Sigmoid colon (tissue), 7 donors: Measurements from ENCODE around the gene MYLIP. TPM values are rescaled to one million over a fixed set of nuclear protein-coding genes. Genes with fewer than 3 reads are reported as not detected.
A peak's percentile ranks its signal among the peaks of the same experiment; 100 is the strongest.

Source experiments
- DNase-seq: peaks from one replicate; pipeline ENCODE4 v3.0.0-alpha.2; 2019
- H3K27ac ChIP-seq, 4 donors: fragments of 200-600 bp; sonication (generic); one replicate each; pipeline ENCODE4 v1.5.1; 2016 to 2019; ENCODE audit warnings: mild to moderate bottlenecking in 1 of 4
- H3K27me3 ChIP-seq, 3 donors: fragments of 200-600 bp; sonication (generic); one replicate each; pipeline ENCODE4 v1.5.1; 2019; ENCODE audit warnings: mild to moderate bottlenecking in 1 of 3
- H3K36me3 ChIP-seq, 4 donors: fragments of 200-600 bp; sonication (generic); one replicate each; pipeline ENCODE4 v1.5.1; 2016 to 2019
- H3K4me1 ChIP-seq, 4 donors: fragments of 200-600 bp; sonication (generic); one replicate each; pipeline ENCODE4 v1.5.1; 2017 to 2019
- H3K4me3 ChIP-seq, 4 donors: fragments of 200-600 bp; sonication (generic); one replicate each; pipeline ENCODE4 v1.5.1; 2017 to 2019; ENCODE audit warnings: mild to moderate bottlenecking in 2 of 4, moderate library complexity in 1 of 4
- H3K9me3 ChIP-seq, 4 donors: fragments of 200-600 bp in 3 of 4; sonication (generic) in 3 of 4; one replicate each; pipeline versions ENCODE4 v1.5.1 to v1.6.1; 2013 to 2019
- CTCF ChIP-seq, 4 experiments: fragments of 450-650 bp in 3 of 4; fragments of 200-600 bp in 1 of 4; IDR thresholded peaks; one replicate each; pipeline ENCODE4 v1.5.1; 2016 to 2019; ENCODE audit warnings: antibody characterized with exemption in 4 of 4, mild to moderate bottlenecking in 3 of 4, moderate library complexity in 2 of 4
- EP300 ChIP-seq, 4 donors: sonication (generic); formaldehyde crosslinking; IDR thresholded peaks; one replicate each; pipeline ENCODE4 v1.6.1; 2017; ENCODE audit warnings: antibody characterized with exemption in 4 of 4
- POLR2A ChIP-seq, 2 donors: fragments of 450-650 bp; IDR thresholded peaks; one replicate each; pipeline ENCODE4 v1.6.1; 2016; ENCODE audit warnings: antibody characterized with exemption in 2 of 2, mild to moderate bottlenecking in 2 of 2, moderate library complexity in 2 of 2
- POLR2AphosphoS5 ChIP-seq, 4 donors: sonication (generic); formaldehyde crosslinking; IDR thresholded peaks; one replicate each; pipeline ENCODE4 v1.6.1; 2017; ENCODE audit warnings: antibody characterized with exemption in 4 of 4
- WGBS, 2 donors: extraction: QIAGEN DNeasy Blood & Tissue Kit; methylation state at CpG; one replicate each; pipeline ENCODE4 v1.1.7; 2013; 5-methylcytosine and 5-hydroxymethylcytosine counted together
- intact Hi-C: fragments of 100-400 bp; cut with DNase I; formaldehyde crosslinking; loops from one replicate; pipeline ENCODE4 v1.15.1; 2023
- polyA plus RNA-seq, 3 donors: library from polyadenylated mRNA; stranded (reverse); fragments of 200-250 nt; gene quantifications; one replicate each; pipeline ENCODE4 v1.2.3, GENCODE V29; 2013
- total RNA-seq, 4 donors: library from RNA; depleted of rRNA; stranded (reverse); fragments of >200 nt; gene quantifications; one replicate each; pipeline ENCODE4 v1.1.0, GENCODE V29; 2016
- donor health status: healthy with polysubstance abuse.
- donor health status: Bipolar disorder and iron deficiency.
- donor health status: healthy.

MYLIP gene
- total and polyA plus RNA-seq, 7 donors: 13.4 to 50.0 (median 21.6) TPM

GRCh38 chr6:16163535-16164300 is 34.8 kb downstream of the MYLIP start:
- intact Hi-C loops: no loop called here
- Histone ChIP-seq H3K27ac (no peak overlapping the region), H3K4me1 (no peaks in the 10 kb centered on the region), H3K36me3 (no peaks in the 10 kb centered on the region), H3K4me3 (no peak overlapping the region), H3K27me3 (no peaks in the 10 kb centered on the region), H3K9me3 (no peaks in the 10 kb centered on the region)
- TF ChIP-seq POLR2AphosphoS5 (IDR thresholded peaks at IDR 0.05) (no peak), POLR2A (IDR thresholded peaks at IDR 0.05) (no peak), CTCF (IDR thresholded peaks at IDR 0.05) (no peak), EP300 (IDR thresholded peaks at IDR 0.05) (no peak)
- DNase-seq: no peak
- WGBS, 2 donors: 75% methylated on average over 2 of the region's 2 CpGs

- H3K36me3 ChIP-seq: no peaks in the 10 kb centered on the region
- H3K4me3 ChIP-seq: no peak overlapping the region
- TF ChIP-seq POLR2AphosphoS5 (IDR thresholded peaks at IDR 0.05): no peak
- TF ChIP-seq CTCF (IDR thresholded peaks at IDR 0.05): no peak
- no peak for TF ChIP-seq EP300 (IDR thresholded peaks at IDR 0.05)
- no peak for TF ChIP-seq POLR2A (IDR thresholded peaks at IDR 0.05)
- H3K4me1 ChIP-seq: no peaks in the 10 kb centered on the region
- intact Hi-C loops: no loop called here
- no peak for DNase-seq
- no peaks in the 10 kb centered on the region for H3K27me3 ChIP-seq
- H3K27ac ChIP-seq: no peak overlapping the region
- 93 to 95% methylated on average over 5 of the region's 5 CpGs for WGBS, 2 donors
- H3K9me3 ChIP-seq: no peaks in the 10 kb centered on the region
Measured at GRCh38 chr6:16165641-16166040, 36.8 kb downstream of the MYLIP start.

DNA sequence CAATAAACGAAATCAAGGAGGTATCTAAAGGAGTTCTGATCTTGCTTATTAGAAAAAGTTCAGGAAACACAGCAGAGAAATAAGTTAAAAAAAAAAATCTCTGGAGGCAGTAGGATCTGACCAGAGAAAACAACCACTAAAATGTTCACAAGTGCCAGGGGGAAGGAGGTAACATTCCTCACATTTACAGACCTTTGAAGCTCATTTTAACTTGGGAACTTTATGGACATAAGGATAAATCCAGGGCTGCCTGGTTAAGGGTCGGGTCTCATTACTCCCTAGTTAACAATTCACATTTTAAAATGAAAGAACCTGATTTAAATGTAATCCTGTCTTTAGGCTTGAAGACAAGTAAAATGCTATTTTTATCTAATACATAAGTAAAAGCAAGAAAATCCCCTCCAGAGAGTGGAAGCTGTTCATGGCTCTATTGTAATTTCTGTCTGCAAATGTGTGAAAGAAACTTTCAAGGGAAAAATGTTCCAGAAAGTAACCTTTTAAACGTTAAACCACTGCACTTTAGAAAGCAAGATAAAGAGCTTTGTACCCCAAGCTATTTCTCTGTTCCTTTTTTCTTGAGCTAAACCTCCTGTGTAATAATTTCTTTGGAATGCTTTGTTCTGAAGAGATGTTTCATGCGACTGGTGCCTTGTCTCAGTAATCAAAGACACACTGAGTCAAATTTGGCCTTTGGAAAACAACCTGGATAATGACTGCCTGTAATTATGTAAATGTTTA is 38.2 kb downstream of the MYLIP start:
- H3K4me3 ChIP-seq: no peak overlapping the region
- H3K27ac ChIP-seq: no peak overlapping the region
- WGBS, 2 donors: 51 to 59% methylated on average over 4 of the region's 4 CpGs
- H3K9me3 ChIP-seq: no peaks in the 10 kb centered on the region
- intact Hi-C loops: no loop called here
- H3K4me1 ChIP-seq: no peaks in the 10 kb centered on the region
- no peaks in the 10 kb centered on the region for H3K36me3 ChIP-seq
- TF ChIP-seq EP300 (IDR thresholded peaks at IDR 0.05): no peak
- TF ChIP-seq POLR2AphosphoS5 (IDR thresholded peaks at IDR 0.05): no peak
- no peak for DNase-seq
- no peaks in the 10 kb centered on the region for H3K27me3 ChIP-seq

GRCh38 chr6:16168121-16168520 is 39.2 kb downstream of the MYLIP start:
- no peak for DNase-seq
- Histone ChIP-seq H3K27ac (no peak overlapping the region), H3K4me3 (no peak overlapping the region), H3K27me3 (no peaks in the 10 kb centered on the region), H3K4me1 (no peaks in the 10 kb centered on the region), H3K36me3 (no peaks in the 10 kb centered on the region), H3K9me3 (no peaks in the 10 kb centered on the region)
- no peak for TF ChIP-seq EP300 (IDR thresholded peaks at IDR 0.05)
- no peak for TF ChIP-seq CTCF (IDR thresholded peaks at IDR 0.05)
- no peak for TF ChIP-seq POLR2AphosphoS5 (IDR thresholded peaks at IDR 0.05)
- no peak for TF ChIP-seq POLR2A (IDR thresholded peaks at IDR 0.05)
- 52 to 59% methylated on average over 5 of the region's 5 CpGs for WGBS, 2 donors
- intact Hi-C loops: no loop called here

GRCh38 chr6:16168858-16169257 is 40.0 kb downstream of the MYLIP start:
- 74 to 79% methylated on average over 3 of the region's 3 CpGs for WGBS, 2 donors
- intact Hi-C loops: no loop called here
- TF ChIP-seq EP300 (IDR thresholded peaks at IDR 0.05) (no peak), CTCF (IDR thresholded peaks at IDR 0.05) (peak in 1 of 4 experiments; percentile 30)
- Histone ChIP-seq H3K9me3 (no peaks in the 10 kb centered on the region), H3K36me3 (no peaks in the 10 kb centered on the region), H3K4me1 (no peaks in the 10 kb centered on the region), H3K27ac (no peak overlapping the region), H3K27me3 (no peaks in the 10 kb centered on the region), H3K4me3 (no peak overlapping the region)
- no peak for DNase-seq
